Activated T-helper 2 cell treated with anti-CD3 and anti-CD28 coated beads, Interferon-gamma antibody, Interleukin-2, Interleukin-4, amounts not matched to agents 10 μg/mL and 5 μg/mL and 100 μg/mL, durations not matched to agents 14 hours and 24 hours and 36 hours (primary cell): ENCODE measurements around the gene CDH4. TPM values are rescaled to one million over a fixed set of nuclear protein-coding genes. Genes with fewer than 3 reads are reported as not detected.

ENCODE experiments used
- DNase-seq: peaks from one replicate; pipeline ENCODE4 v3.0.0; 2021; ENCODE audit warnings: low spot score
- H3K27ac Mint-ChIP-seq: one replicate; pipeline ENCODE4 v1.8.0; 2021; ENCODE audit warnings: mixed read lengths
- H3K27me3 Mint-ChIP-seq: one replicate; pipeline ENCODE4 v1.8.0; 2021; ENCODE audit warnings: low read depth, mixed read lengths
- H3K36me3 Mint-ChIP-seq: one replicate; pipeline ENCODE4 v1.8.0; 2021; ENCODE audit warnings: low read depth, mixed read lengths
- H3K4me1 Mint-ChIP-seq: one replicate; pipeline ENCODE4 v1.8.0; 2021; ENCODE audit warnings: low read depth, mixed read lengths
- H3K4me3 Mint-ChIP-seq: one replicate; pipeline ENCODE4 v1.8.0; 2021; ENCODE audit warnings: low read depth, mild to moderate bottlenecking, moderate library complexity, mixed read lengths
- H3K9me3 Mint-ChIP-seq: one replicate; pipeline ENCODE4 v1.8.0; 2021; ENCODE audit warnings: mixed read lengths
- intact Hi-C: fragments of 100-400 bp; cut with micrococcal nuclease; formaldehyde crosslinking; loops from one replicate; pipeline ENCODE4 v1.15.1; 2023
- total RNA-seq: library from RNA; stranded (reverse); gene quantifications from 2 replicates; pipeline ENCODE4 v1.2.3, GENCODE V29; 2022

CDH4 gene
- total RNA-seq, 1 donor from 2014 or later, result not detected

- DNase-seq, result no peak
- no peaks in the 10 kb centered on the region for H3K4me1 Mint-ChIP-seq
- H3K9me3 Mint-ChIP-seq, result no peaks in the 10 kb centered on the region
- no peaks in the 10 kb centered on the region for H3K36me3 Mint-ChIP-seq
- H3K27me3 Mint-ChIP-seq, result no peaks in the 10 kb centered on the region
- H3K27ac Mint-ChIP-seq, result no peak overlapping the region
- intact Hi-C loops, result no loop called here
- no peak overlapping the region for H3K4me3 Mint-ChIP-seq
These were observed 421.2 kb downstream of the CDH4 start for GRCh38 chr20:61673152-61673847.

GRCh38 chr20:61674121-61674520 is 422.1 kb downstream of the CDH4 start:
- Mint-ChIP-seq H3K9me3 (no peaks in the 10 kb centered on the region), H3K4me1 (no peaks in the 10 kb centered on the region), H3K4me3 (no peak overlapping the region), H3K36me3 (no peaks in the 10 kb centered on the region), H3K27me3 (no peaks in the 10 kb centered on the region), H3K27ac (no peak overlapping the region)
- no peak for DNase-seq
- intact Hi-C loops, result no loop called here

- no peaks in the 10 kb centered on the region for H3K36me3 Mint-ChIP-seq
- no peak for DNase-seq
- H3K4me3 Mint-ChIP-seq, result no peak overlapping the region
- no peak overlapping the region for H3K27ac Mint-ChIP-seq
- intact Hi-C loops, result no loop called here
- H3K27me3 Mint-ChIP-seq, result no peaks in the 10 kb centered on the region
- no peaks in the 10 kb centered on the region for H3K4me1 Mint-ChIP-seq
- no peaks in the 10 kb centered on the region for H3K9me3 Mint-ChIP-seq
These were observed 422.6 kb downstream of the CDH4 start for GRCh38 chr20:61674688-61675087.

GRCh38 chr20:61677928-61678327 is 425.9 kb downstream of the CDH4 start:
- DNase-seq, result no peak
- Mint-ChIP-seq H3K27me3 (no peaks in the 10 kb centered on the region), H3K9me3 (no peaks in the 10 kb centered on the region), H3K27ac (no peak overlapping the region), H3K4me1 (no peaks in the 10 kb centered on the region), H3K36me3 (no peaks in the 10 kb centered on the region), H3K4me3 (no peak overlapping the region)
- intact Hi-C loops, result no loop called here

GRCh38 chr20:61678437-61678836 is 426.4 kb downstream of the CDH4 start:
- intact Hi-C loops, result no loop called here

GRCh38 chr20:61679473-61679872 is 427.4 kb downstream of the CDH4 start:
- H3K4me1 Mint-ChIP-seq, result no peaks in the 10 kb centered on the region
- intact Hi-C loops, result no loop called here
- H3K27me3 Mint-ChIP-seq, result no peaks in the 10 kb centered on the region
- DNase-seq, result no peak
- H3K4me3 Mint-ChIP-seq, result no peak overlapping the region
- H3K27ac Mint-ChIP-seq, result no peak overlapping the region
- no peaks in the 10 kb centered on the region for H3K9me3 Mint-ChIP-seq
- H3K36me3 Mint-ChIP-seq, result no peaks in the 10 kb centered on the region

More at GRCh38 chr20:61678437-61678836, 426.4 kb downstream of the CDH4 start:
- Mint-ChIP-seq H3K4me3 (no peak overlapping the region), H3K4me1 (no peaks in the 10 kb centered on the region), H3K36me3 (no peaks in the 10 kb centered on the region), H3K9me3 (no peaks in the 10 kb centered on the region), H3K27me3 (no peaks in the 10 kb centered on the region), H3K27ac (no peak overlapping the region)
- no peak for DNase-seq

- H3K4me3 Mint-ChIP-seq, result no peak overlapping the region
- intact Hi-C loops, result no loop called here
- H3K4me1 Mint-ChIP-seq, result no peaks in the 10 kb centered on the region
- H3K9me3 Mint-ChIP-seq, result no peaks in the 10 kb centered on the region
- no peak for DNase-seq
- no peak overlapping the region for H3K27ac Mint-ChIP-seq
- H3K36me3 Mint-ChIP-seq, result no peaks in the 10 kb centered on the region
- no peaks in the 10 kb centered on the region for H3K27me3 Mint-ChIP-seq
These were observed 428.0 kb downstream of the CDH4 start for GRCh38 chr20:61680096-61680495.

- no peak overlapping the region for H3K27ac Mint-ChIP-seq
- no peaks in the 10 kb centered on the region for H3K4me1 Mint-ChIP-seq
- no peak overlapping the region for H3K4me3 Mint-ChIP-seq
- no peaks in the 10 kb centered on the region for H3K36me3 Mint-ChIP-seq
- H3K27me3 Mint-ChIP-seq, result no peaks in the 10 kb centered on the region
- no peaks in the 10 kb centered on the region for H3K9me3 Mint-ChIP-seq
- intact Hi-C loops, result no loop called here
- DNase-seq, result no peak
These were observed 430.3 kb downstream of the CDH4 start for GRCh38 chr20:61682114-61682995.

- DNase-seq, result no peak
- no peak overlapping the region for H3K27ac Mint-ChIP-seq
- H3K27me3 Mint-ChIP-seq, result no peaks in the 10 kb centered on the region
- no peaks in the 10 kb centered on the region for H3K4me1 Mint-ChIP-seq
- H3K36me3 Mint-ChIP-seq, result no peaks in the 10 kb centered on the region
- no peak overlapping the region for H3K4me3 Mint-ChIP-seq
- H3K9me3 Mint-ChIP-seq, result no peaks in the 10 kb centered on the region
- intact Hi-C loops, result no loop called here
These were observed 431.1 kb downstream of the CDH4 start for GRCh38 chr20:61682996-61683681.

- intact Hi-C loops, result no loop called here
- Mint-ChIP-seq H3K27ac (no peak overlapping the region), H3K4me3 (no peak overlapping the region), H3K27me3 (no peaks in the 10 kb centered on the region), H3K4me1 (no peaks in the 10 kb centered on the region), H3K9me3 (no peaks in the 10 kb centered on the region), H3K36me3 (no peaks in the 10 kb centered on the region)
- no peak for DNase-seq
These were observed 431.7 kb downstream of the CDH4 start for GRCh38 chr20:61683721-61684120.

GRCh38 chr20:61684136-61684535 is 432.1 kb downstream of the CDH4 start:
- Mint-ChIP-seq H3K4me1 (no peaks in the 10 kb centered on the region), H3K4me3 (no peak overlapping the region), H3K27ac (no peak overlapping the region), H3K36me3 (no peaks in the 10 kb centered on the region), H3K9me3 (no peaks in the 10 kb centered on the region), H3K27me3 (no peaks in the 10 kb centered on the region)
- intact Hi-C loops, result no loop called here
- no peak for DNase-seq

GRCh38 chr20:61684583-61685235 is 432.6 kb downstream of the CDH4 start:
- Mint-ChIP-seq H3K27ac (no peak overlapping the region), H3K9me3 (no peaks in the 10 kb centered on the region), H3K36me3 (no peaks in the 10 kb centered on the region), H3K4me1 (no peaks in the 10 kb centered on the region), H3K4me3 (no peak overlapping the region), H3K27me3 (no peaks in the 10 kb centered on the region)
- DNase-seq, result no peak
- intact Hi-C loops, result no loop called here
